RPMI8226 (cell line): ENCODE data around the gene OCA2.

Experiments
- DNase-seq: peaks from one replicate; pipeline ENCODE4 v3.0.0-alpha.2; 2015

The OCA2 gene

DNA sequence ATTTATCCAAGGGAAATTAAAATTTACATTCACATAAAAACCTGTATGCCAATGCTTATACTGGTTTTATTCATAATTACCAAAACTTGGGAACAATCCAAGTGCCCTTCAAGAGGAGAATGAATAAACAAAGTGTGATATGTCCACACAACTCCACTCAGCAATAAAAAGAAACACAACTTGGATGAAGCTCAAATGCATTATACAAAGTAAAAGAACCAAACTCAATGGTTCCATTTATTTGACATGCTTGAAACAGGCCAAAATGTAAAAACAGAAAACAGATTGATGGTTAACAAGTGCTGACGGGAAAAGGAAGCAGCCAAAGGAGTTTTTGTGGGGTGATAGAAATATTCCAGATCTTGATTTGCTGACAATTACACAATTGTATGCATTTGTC, 23.5 kb downstream of the OCA2 start:
- DNase-seq: no peak

- no peak for DNase-seq
Measured at GRCh38 chr15:28068930-28069329, 30.2 kb downstream of the OCA2 start.

- DNase-seq: no peak
Measured at GRCh38 chr15:28066231-28066630, 32.9 kb downstream of the OCA2 start.

DNA sequence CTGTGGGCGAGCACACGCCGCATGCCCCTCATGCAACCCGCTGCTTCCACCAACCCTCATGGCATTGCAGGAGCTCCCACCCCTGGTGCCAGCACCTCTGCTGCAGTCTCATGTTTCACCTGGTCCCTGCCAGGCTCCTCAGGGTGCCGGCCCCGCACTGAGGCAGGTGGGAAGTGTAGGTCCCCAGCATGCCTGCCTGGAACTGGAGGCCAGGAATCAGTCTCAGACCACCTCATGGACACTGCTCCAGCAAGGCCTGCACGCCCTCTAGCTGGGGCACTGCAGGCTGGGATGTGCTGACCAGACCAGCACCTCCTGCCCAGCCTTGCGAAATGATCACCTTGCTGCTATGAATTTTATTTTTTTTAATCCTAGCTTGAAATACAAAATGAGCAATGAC, 39.1 kb downstream of the OCA2 start:
- DNase-seq: no peak

DNA sequence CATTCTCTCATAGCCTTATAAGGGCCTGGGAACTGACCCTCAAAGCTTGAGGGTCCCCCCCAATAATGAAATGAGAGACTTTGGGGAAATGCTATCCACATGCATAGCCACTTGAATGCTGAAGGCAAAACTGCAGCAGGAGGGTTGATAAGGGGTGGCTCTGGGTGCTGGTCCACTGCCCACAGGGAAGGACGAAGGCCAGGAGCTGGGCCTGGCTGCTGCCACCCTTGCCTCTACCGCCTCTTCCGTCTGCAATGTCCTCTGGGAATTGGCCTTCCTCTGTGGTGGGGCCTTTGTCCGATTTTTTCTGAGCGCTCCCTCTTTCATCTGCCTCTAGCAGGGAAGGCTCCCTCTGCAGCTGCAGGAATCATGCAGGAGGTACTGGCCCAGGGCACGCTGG, 41.0 kb downstream of the OCA2 start:
- no peak for DNase-seq

DNA sequence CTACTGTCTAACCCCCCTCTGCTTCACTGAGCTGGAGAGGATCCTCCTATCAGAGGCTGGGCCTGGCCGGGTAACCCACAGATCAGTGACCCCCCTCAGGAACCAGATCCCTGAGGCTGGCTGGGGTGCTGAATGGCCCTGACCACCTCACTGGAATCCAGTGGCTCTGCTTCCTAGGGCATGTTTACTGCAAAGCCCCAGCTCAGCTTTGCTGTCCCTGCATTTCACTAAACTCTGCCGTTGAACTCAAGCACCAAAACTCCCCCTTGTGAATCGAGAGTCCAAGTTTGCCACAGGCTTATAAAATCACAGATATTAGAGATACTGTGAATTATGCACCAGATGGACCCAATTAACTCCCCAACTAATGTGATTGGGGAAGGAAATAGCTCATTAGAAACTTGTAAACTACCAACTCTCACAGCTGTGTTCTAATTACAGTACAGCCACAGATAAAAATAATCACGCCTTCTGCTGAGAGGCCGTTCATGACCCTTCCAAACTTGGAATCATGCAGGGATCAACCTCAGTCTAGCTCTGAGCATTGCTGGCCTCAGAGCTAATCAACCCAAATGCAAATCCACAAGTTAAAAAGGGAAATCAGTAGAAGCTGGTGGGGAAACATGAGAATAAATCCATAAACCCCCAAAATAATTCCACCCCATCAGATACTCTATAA, 47.0 kb downstream of the OCA2 start:
- no peak for DNase-seq

GRCh38 chr15:28049581-28049980, 49.5 kb downstream of the OCA2 start:
- DNase-seq: no peak

DNA sequence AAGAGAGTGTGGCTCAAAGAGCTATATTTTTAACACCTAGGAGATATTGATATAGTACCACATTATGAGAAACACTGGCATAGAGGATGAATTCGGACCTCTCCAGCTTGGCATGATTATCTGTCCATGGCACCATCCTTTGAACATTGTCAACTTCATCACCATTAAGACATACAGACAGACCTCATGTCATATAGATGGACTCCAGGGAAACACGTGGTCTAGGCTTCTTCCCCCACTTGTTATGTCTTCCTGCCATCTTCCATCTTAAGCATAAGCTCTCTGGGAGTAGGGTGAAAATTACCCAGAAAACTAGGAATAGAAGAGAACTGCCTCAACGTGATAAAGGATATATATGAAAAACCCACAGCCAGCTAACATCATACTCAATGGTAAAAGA, 51.8 kb downstream of the OCA2 start:
- no peak for DNase-seq

DNA sequence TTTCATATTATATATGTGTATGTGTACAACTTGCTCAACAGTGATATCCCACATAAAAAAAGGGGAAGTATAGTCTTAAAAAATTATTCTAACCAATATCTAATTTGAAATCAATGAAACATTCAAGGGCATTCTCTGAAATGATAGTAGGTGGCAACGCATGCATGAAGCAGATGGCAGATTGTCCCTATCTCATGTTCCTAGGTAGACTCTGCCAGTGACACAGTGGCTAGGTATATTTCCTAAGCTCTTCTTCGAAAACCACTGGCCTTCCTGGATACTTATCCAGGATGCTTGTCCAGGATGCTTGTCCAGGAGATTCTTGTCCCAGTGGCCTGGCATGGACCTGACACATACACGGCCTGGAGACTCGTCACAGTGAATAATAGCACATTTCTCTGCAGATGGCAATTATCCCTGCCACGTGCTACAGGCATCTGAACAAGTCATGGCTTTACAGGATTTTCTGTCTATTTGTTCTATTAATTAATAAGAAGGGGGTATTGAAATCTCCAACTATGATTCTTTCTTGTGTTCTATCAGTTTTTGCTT, 54.9 kb downstream of the OCA2 start:
- no peak for DNase-seq

GRCh38 chr15:28043691-28044091, 55.4 kb downstream of the OCA2 start:
- no peak for DNase-seq

GRCh38 chr15:28037969-28038590, 61.0 kb downstream of the OCA2 start:
- no peak for DNase-seq

- DNase-seq: no peak
Measured at GRCh38 chr15:28033443-28033842, 65.7 kb downstream of the OCA2 start.

DNA sequence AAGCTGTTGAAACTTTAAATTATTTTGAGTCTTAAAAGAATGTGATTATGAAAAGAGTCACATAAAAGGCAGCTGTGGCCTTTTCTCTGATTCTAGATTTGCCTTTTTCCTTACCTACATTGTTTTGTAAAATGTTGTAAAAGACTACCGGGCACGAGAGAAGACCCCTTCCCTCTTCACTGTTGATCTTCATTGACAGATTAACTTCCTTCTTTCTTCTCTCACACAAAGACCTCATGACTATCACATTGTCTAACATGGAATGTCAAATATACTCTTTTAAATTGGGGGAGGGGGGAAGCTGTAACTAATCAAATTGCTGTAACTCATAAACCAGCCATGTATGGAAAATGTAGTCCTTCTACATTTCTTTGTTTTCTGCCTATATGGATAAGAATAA, 68.3 kb downstream of the OCA2 start:
- no peak for DNase-seq

DNA sequence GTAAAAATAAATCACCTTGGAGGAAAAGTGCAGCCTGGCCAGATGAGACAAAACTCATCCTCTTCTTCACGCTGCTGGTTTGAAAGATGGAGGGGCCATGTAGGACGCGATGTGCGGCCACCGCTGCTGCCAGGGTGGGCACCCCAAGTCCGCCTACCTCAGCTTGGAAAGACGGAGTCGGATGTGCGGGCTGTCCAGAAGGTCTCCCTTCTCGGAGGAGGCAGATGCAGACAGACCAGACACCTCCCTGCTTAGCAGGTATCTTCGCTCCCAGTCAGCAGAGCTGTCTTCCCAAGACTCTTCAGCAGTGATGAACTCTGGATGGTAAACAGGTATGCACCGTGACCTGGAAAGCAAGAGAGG, 71.4 kb downstream of the OCA2 start:
- no peak for DNase-seq

DNA sequence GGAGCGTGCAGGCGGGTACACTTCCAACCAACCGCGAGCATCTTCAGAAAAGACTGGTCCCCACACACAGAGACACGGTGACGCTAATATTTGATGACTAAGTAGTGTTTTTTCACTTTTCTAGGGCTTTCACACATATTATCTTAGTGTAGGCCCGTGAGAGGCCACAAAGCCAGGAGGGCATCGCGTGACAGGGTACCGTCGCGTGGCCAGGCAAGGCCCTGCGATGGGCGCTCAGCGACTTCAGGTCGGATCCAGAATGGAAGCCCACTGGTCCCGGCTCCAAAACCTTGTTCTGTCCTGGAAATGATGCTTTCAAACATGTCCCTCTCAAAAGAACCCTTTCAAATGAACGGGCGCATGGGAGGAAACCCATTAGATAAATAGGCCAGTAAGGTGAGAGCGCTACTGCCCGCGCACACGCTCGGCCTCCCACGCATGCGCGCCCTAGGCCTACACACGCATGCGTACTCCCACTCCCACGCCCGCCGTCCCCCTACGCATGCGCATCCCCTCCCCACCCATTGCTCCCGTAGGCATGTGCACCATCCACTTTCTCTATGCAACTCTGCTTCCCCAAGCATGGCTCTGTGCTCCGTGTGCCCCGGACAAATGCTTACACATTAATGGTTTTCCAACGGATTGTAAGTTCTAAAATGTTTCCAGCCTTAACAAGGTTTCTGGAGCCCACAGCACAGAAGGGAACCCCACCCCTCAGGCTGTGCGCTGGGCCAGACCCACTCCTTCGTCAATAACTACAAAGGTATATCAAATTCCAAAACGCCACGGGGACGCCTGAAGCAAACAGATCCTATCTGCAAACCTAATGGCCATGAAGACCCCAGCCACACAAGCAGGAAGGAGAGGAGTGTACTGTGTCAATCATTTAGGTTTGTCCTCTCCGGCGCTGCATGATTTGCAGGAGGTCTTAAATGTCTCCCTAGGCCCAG, 72.1 kb downstream of the OCA2 start:
- DNase-seq: no peak

DNA sequence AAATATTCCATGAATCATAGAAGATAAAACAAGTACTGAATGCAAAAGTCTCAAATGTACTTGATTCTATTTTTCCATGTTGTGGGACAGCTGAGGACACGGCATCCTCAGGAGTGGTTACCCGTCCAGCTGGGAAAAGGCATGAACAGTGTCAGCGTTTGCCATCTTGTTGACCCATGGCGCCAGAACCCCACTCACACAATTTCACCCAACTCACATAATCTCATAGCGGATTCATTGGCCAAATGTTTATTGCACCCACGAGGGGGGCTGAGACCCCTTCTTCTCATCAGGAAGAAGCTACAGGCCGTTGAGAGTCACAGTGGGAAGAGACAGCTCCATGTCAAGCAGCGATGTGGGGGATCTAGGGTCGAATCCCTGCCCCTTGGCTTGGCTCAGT, 72.9 kb downstream of the OCA2 start:
- DNase-seq: no peak

DNA sequence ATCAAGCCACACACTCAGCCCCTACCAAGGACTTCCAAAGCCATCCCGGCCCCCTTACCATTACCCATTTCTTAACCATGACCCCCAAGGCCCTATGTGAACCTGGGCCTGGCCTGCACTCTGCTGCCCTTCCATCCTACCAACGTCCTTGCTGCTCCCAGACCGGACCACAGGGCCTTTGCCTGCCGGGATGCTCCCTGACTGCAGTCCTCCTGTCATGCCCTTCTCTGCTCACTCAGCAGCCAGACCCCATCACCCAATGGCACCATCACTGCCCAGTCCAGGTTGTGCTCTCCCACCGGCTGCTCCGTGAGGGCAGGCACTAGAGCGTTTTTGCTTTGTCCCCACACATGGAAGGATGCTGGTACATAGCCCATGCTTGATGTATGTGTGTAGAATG, 73.7 kb downstream of the OCA2 start:
- DNase-seq: no peak

- no peak for DNase-seq
Measured at GRCh38 chr15:28024889-28025250, 74.2 kb downstream of the OCA2 start.

- DNase-seq: no peak
Measured at GRCh38 chr15:28023933-28024888, 74.9 kb downstream of the OCA2 start.

- no peak for DNase-seq
Measured at GRCh38 chr15:28023422-28023821, 75.7 kb downstream of the OCA2 start.

DNA sequence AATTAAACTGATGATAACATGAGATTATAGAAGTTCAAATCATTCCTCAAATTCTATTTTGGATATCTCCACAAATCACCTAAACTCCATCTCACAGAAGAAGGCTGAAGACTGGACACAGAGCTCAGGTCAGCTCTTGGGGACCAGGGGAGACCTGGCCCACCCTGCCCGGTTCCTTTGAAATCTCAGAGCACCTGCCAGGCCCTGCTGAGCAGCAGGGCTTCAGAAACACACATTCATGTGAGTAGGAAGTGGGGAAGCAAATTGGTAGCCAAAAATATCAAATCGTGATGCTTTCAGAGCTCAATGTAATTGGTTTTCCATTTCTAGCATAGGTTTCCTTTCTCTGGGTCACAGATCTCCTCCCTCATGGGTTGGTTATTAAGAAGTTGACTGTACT, 76.2 kb downstream of the OCA2 start:
- DNase-seq: no peak

- no peak for DNase-seq
Measured at GRCh38 chr15:28022181-28022580, 76.9 kb downstream of the OCA2 start.
